Mesendoderm (in vitro differentiated cells): ENCODE measurements around the gene BCAT1.

Source experiments
- DNase-seq: peaks from one replicate; pipeline ENCODE4 v3.0.0; 2013
- H2AK5ac ChIP-seq: 2 replicates; pipeline ENCODE4 v1.6.1; 2013; ENCODE audit warnings: low read length, inconsistent platforms
- H2BK120ac ChIP-seq: 2 replicates; pipeline ENCODE4 v1.6.1; 2013; ENCODE audit warnings: low read depth, mild to moderate bottlenecking, low read length, moderate library complexity, mixed read lengths
- H2BK15ac ChIP-seq: replicated peaks from 2 replicates; pipeline ENCODE4 v1.6.1; 2013; ENCODE audit warnings: low read depth, mild to moderate bottlenecking, moderate library complexity
- H2BK5ac ChIP-seq: 2 replicates; pipeline ENCODE4 v1.6.1; 2013; ENCODE audit warnings: low read length, inconsistent platforms
- H3K18ac ChIP-seq: 2 replicates; pipeline ENCODE4 v1.6.1; 2013; ENCODE audit warnings: mild to moderate bottlenecking, low read length, mixed read lengths
- H3K23ac ChIP-seq: one replicate; pipeline ENCODE4 v1.6.1; 2013; ENCODE audit warnings: low read length
- H3K27ac ChIP-seq: 2 replicates; pipeline ENCODE4 v1.5.1; 2013; ENCODE audit warnings: low read depth, mild to moderate bottlenecking, inconsistent platforms, low read length, moderate library complexity
- H3K27me3 ChIP-seq: 2 replicates; pipeline ENCODE4 v1.6.1; 2013; ENCODE audit warnings: low read length, control low read depth, mild to moderate bottlenecking, inconsistent platforms; ENCODE audit not compliant: insufficient read depth, poor library complexity
- H3K36me3 ChIP-seq: 2 replicates; pipeline ENCODE4 v1.6.1; 2013; ENCODE audit warnings: low read length, inconsistent platforms; ENCODE audit not compliant: control insufficient read depth, insufficient read depth
- H3K4ac ChIP-seq: one replicate; pipeline ENCODE4 v1.6.1; 2013; ENCODE audit warnings: low read depth, mild to moderate bottlenecking, low read length, moderate library complexity
- H3K4me1 ChIP-seq: 2 replicates; pipeline ENCODE4 v1.6.1; 2013; ENCODE audit warnings: low read depth, low read length, inconsistent platforms; ENCODE audit not compliant: control insufficient read depth
- H3K4me2 ChIP-seq: 2 replicates; pipeline ENCODE4 v1.6.1; 2013; ENCODE audit warnings: low read length
- H3K4me3 ChIP-seq: 2 replicates; pipeline ENCODE4 v1.5.1; 2013; ENCODE audit warnings: mild to moderate bottlenecking, low read length
- H3K56ac ChIP-seq: one replicate; pipeline ENCODE4 v1.6.1; 2013; ENCODE audit warnings: low read length
- H3K79me1 ChIP-seq: 2 replicates; pipeline ENCODE4 v1.6.1; 2013; ENCODE audit warnings: low read length, inconsistent platforms
- H3K79me2 ChIP-seq: 2 replicates; pipeline ENCODE4 v1.6.1; 2013; ENCODE audit warnings: mild to moderate bottlenecking, low read length; ENCODE audit not compliant: control insufficient read depth, insufficient read depth
- H3K9ac ChIP-seq: 2 replicates; pipeline ENCODE4 v1.6.1; 2013; ENCODE audit warnings: low read length, inconsistent platforms
- H4K5ac ChIP-seq: one replicate; pipeline ENCODE4 v1.6.1; 2013; ENCODE audit warnings: low read length
- H4K8ac ChIP-seq: one replicate; pipeline ENCODE4 v1.6.1; 2013; ENCODE audit warnings: low read depth, mild to moderate bottlenecking, control low read depth, low read length, moderate library complexity
- WGBS: extraction: QIAGEN DNeasy Blood & Tissue Kit; methylation state at CpG from one replicate; pipeline ENCODE4 v1.1.7; 2013; ENCODE audit warnings: low lambda C conversion rate, missing lambda C conversion rate; ENCODE audit not compliant: insufficient coverage; ENCODE audit errors: extremely low coverage; 5-methylcytosine and 5-hydroxymethylcytosine counted together

The BCAT1 gene

GRCh38 chr12:24856541-24856940 lies 92.4 kb downstream of the BCAT1 start:
- Histone ChIP-seq H3K36me3 (no peaks in the 10 kb centered on the region), H3K9ac (no peak overlapping the region), H3K56ac (no peak overlapping the region), H4K5ac (no peak overlapping the region), H3K4ac (no peak overlapping the region), H4K8ac (no peak overlapping the region), H3K4me3 (no peak overlapping the region), H2BK5ac (no peak overlapping the region), H3K27ac (no peak overlapping the region), H3K79me1 (peaks cover 5% of the 10 kb centered on the region), H3K4me2 (no peak overlapping the region), H3K4me1 (peaks cover 3% of the 10 kb centered on the region), H3K27me3 (no peaks in the 10 kb centered on the region), H3K18ac (no peak overlapping the region), H3K23ac (no peak overlapping the region), H2AK5ac (no peak overlapping the region), H2BK120ac (no peak overlapping the region), H3K79me2 (no peaks in the 10 kb centered on the region), H2BK15ac (no peak overlapping the region)
- no peak for DNase-seq
- WGBS: no CpG with 5 or more reads among the region's 3 CpGs

- Histone ChIP-seq H3K9ac (no peak overlapping the region), H4K5ac (no peak overlapping the region), H2BK15ac (no peak overlapping the region), H2AK5ac (no peak overlapping the region), H3K56ac (no peak overlapping the region), H3K79me2 (peaks cover 2% of the 10 kb centered on the region), H3K36me3 (no peaks in the 10 kb centered on the region), H4K8ac (no peak overlapping the region), H2BK120ac (no peak overlapping the region), H2BK5ac (no peak overlapping the region), H3K4me3 (no peak overlapping the region), H3K4ac (no peak overlapping the region), H3K27ac (no peak overlapping the region), H3K27me3 (no peaks in the 10 kb centered on the region), H3K79me1 (peaks cover 8% of the 10 kb centered on the region), H3K18ac (peak overlapping the region; percentile 39), H3K23ac (no peak overlapping the region), H3K4me1 (peaks cover 7% of the 10 kb centered on the region), H3K4me2 (no peak overlapping the region)
- DNase-seq: no peak
- WGBS: no CpG with 5 or more reads among the region's 6 CpGs
Measured at GRCh38 chr12:24854908-24855307, 94.0 kb downstream of the BCAT1 start.

- no peak overlapping the region for H3K18ac ChIP-seq
- H4K5ac ChIP-seq: no peak overlapping the region
- no peak overlapping the region for H2BK5ac ChIP-seq
- peaks cover 2% of the 10 kb centered on the region for H3K79me2 ChIP-seq
- H3K79me1 ChIP-seq: peaks cover 10% of the 10 kb centered on the region
- H3K23ac ChIP-seq: no peak overlapping the region
- peaks cover 7% of the 10 kb centered on the region for H3K4me1 ChIP-seq
- no peaks in the 10 kb centered on the region for H3K36me3 ChIP-seq
- H2BK120ac ChIP-seq: no peak overlapping the region
- no peak overlapping the region for H2BK15ac ChIP-seq
- H2AK5ac ChIP-seq: no peak overlapping the region
- H3K4ac ChIP-seq: no peak overlapping the region
- DNase-seq: no peak
- H3K4me2 ChIP-seq: no peak overlapping the region
- no peak overlapping the region for H3K9ac ChIP-seq
- H3K27me3 ChIP-seq: no peaks in the 10 kb centered on the region
- H3K56ac ChIP-seq: no peak overlapping the region
- H4K8ac ChIP-seq: no peak overlapping the region
- no CpG with 5 or more reads among the region's 1 CpG for WGBS
- no peak overlapping the region for H3K27ac ChIP-seq
- H3K4me3 ChIP-seq: no peak overlapping the region
Measured at GRCh38 chr12:24854017-24854416, 94.9 kb downstream of the BCAT1 start.

- Histone ChIP-seq H3K27me3 (no peaks in the 10 kb centered on the region), H3K56ac (no peak overlapping the region), H3K4ac (no peak overlapping the region), H3K18ac (no peak overlapping the region), H3K79me1 (peaks cover 13% of the 10 kb centered on the region), H3K4me1 (peaks cover 7% of the 10 kb centered on the region), H2BK5ac (no peak overlapping the region), H2AK5ac (no peak overlapping the region), H3K23ac (no peak overlapping the region), H3K9ac (no peak overlapping the region), H4K8ac (no peak overlapping the region), H4K5ac (no peak overlapping the region), H3K27ac (no peak overlapping the region), H2BK120ac (no peak overlapping the region), H3K4me2 (no peak overlapping the region), H3K79me2 (peaks cover 2% of the 10 kb centered on the region), H3K4me3 (no peak overlapping the region), H2BK15ac (no peak overlapping the region), H3K36me3 (no peaks in the 10 kb centered on the region)
- no CpG with 5 or more reads among the region's 2 CpGs for WGBS
- no peak for DNase-seq
Measured at GRCh38 chr12:24853588-24853987, 95.3 kb downstream of the BCAT1 start.

GRCh38 chr12:24853094-24853493 lies 95.8 kb downstream of the BCAT1 start:
- no CpG with 5 or more reads among the region's 2 CpGs for WGBS
- Histone ChIP-seq H3K27me3 (no peaks in the 10 kb centered on the region), H3K79me1 (peaks cover 13% of the 10 kb centered on the region), H3K4me1 (peaks cover 7% of the 10 kb centered on the region), H2BK15ac (no peak overlapping the region), H2BK5ac (no peak overlapping the region), H3K4me3 (no peak overlapping the region), H3K27ac (no peak overlapping the region), H3K36me3 (no peaks in the 10 kb centered on the region), H2BK120ac (no peak overlapping the region), H2AK5ac (no peak overlapping the region), H4K5ac (no peak overlapping the region), H3K79me2 (peaks cover 2% of the 10 kb centered on the region), H3K4ac (no peak overlapping the region), H3K23ac (no peak overlapping the region), H3K4me2 (no peak overlapping the region), H3K56ac (no peak overlapping the region), H3K9ac (no peak overlapping the region), H3K18ac (no peak overlapping the region), H4K8ac (no peak overlapping the region)
- no peak for DNase-seq

GRCh38 chr12:24852420-24852819 lies 96.5 kb downstream of the BCAT1 start:
- Histone ChIP-seq H3K36me3 (no peaks in the 10 kb centered on the region), H3K4me2 (no peak overlapping the region), H3K4me1 (peaks cover 7% of the 10 kb centered on the region), H3K9ac (no peak overlapping the region), H3K4me3 (no peak overlapping the region), H3K27me3 (no peaks in the 10 kb centered on the region), H2BK120ac (no peak overlapping the region), H2BK15ac (no peak overlapping the region), H3K79me2 (peaks cover 2% of the 10 kb centered on the region), H4K8ac (no peak overlapping the region), H3K18ac (no peak overlapping the region), H2AK5ac (no peak overlapping the region), H3K56ac (no peak overlapping the region), H4K5ac (no peak overlapping the region), H2BK5ac (no peak overlapping the region), H3K79me1 (peaks cover 13% of the 10 kb centered on the region), H3K23ac (no peak overlapping the region), H3K27ac (no peak overlapping the region), H3K4ac (no peak overlapping the region)
- WGBS: no CpG with 5 or more reads among the region's 1 CpG
- no peak for DNase-seq
